Stimulated activated CD4-positive, alpha-beta T cell treated with anti-CD3 and anti-CD28 coated beads, Interleukin-1b, Interleukin-23, amount 100 ng/mL, for 24 hours (primary cell): ENCODE results near the gene MECP2.

ENCODE experiments used
- DNase-seq, 4 experiments: peaks; one replicate each; pipeline ENCODE4 v3.0.0-alpha.2; 2020; ENCODE audit warnings: low read depth in 4 of 4, low spot score in 1 of 4

Gene MECP2

GRCh38 chrX:153972368-153973126, 125.0 kb downstream of the MECP2 start, which contains the start of gene TMEM187:
TMEM187 (plus strand) TSS chrX:153972754; CDS start chrX:153982063, 9,309 bp downstream.
- peak; percentile 63 to 82 (median 75) for DNase-seq
